Keratinocyte (primary cell): ENCODE results near the gene MFAP4.

Experiments
- EZH2 ChIP-seq: IDR thresholded peaks from one replicate; pipeline ENCODE4 v1.6.1; 2012; ENCODE audit warnings: inconsistent platforms, mild to moderate bottlenecking, low read length, moderate library complexity
- TF ChIP-seq, protein P1 (sequence below), 3 experiments: IDR thresholded peaks in 1 of 3; conservative IDR thresholded peaks in 1 of 3; optimal IDR thresholded peaks in 1 of 3; 2 replicates in 2 of 3; 3 replicates in 1 of 3; pipeline versions ENCODE3 to v1.5.1; 2011; ENCODE audit warnings: low read length in 3 of 3, mild to moderate bottlenecking in 3 of 3, moderate library complexity in 2 of 3, control low read depth in 1 of 3, inconsistent platforms in 1 of 3; ENCODE audit not compliant: insufficient read depth in 2 of 3; ENCODE audit errors: extremely low read depth in 1 of 3

DNA sequence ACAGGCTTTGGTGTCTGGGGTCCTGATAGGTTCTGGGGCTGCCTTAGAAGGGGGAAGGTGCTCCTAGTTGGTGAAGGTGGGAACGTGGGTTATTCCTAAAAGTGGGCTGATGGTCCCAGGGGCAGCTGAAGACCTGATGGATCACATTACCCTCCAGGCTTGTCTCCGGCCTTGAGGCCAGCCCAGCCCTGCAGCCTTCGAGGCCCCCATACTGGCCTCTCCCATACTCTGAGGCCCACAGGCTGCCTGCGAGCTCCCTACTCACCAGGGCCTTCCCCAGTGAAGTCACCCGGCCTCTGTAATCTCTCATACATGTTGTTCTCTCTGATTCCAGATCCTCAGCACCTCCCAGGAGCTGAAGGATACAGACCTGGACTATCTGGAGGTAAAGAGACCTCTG lies 26.8 kb upstream of the MFAP4 start:
- TF ChIP-seq EZH2 = no peak
- TF ChIP-seq, protein P1, sequence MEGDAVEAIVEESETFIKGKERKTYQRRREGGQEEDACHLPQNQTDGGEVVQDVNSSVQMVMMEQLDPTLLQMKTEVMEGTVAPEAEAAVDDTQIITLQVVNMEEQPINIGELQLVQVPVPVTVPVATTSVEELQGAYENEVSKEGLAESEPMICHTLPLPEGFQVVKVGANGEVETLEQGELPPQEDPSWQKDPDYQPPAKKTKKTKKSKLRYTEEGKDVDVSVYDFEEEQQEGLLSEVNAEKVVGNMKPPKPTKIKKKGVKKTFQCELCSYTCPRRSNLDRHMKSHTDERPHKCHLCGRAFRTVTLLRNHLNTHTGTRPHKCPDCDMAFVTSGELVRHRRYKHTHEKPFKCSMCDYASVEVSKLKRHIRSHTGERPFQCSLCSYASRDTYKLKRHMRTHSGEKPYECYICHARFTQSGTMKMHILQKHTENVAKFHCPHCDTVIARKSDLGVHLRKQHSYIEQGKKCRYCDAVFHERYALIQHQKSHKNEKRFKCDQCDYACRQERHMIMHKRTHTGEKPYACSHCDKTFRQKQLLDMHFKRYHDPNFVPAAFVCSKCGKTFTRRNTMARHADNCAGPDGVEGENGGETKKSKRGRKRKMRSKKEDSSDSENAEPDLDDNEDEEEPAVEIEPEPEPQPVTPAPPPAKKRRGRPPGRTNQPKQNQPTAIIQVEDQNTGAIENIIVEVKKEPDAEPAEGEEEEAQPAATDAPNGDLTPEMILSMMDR (optimal IDR thresholded peaks at IDR 0.05 in 1 of 3, IDR thresholded peaks at IDR 0.05 in 1 of 3, conservative IDR thresholded peaks at IDR 0.05 in 1 of 3; ENCODE audit: extremely low read depth in 1 of 3, insufficient read depth in 2 of 3, low read length in 3 of 3) = no peak
